ENCODE data around the gene GSE1.

The GSE1 gene

GRCh38 chr16:85567101-85567866, 45.8 kb upstream of the GSE1 start:
- no peak overlapping the region for H3K4me3 ChIP-seq (ENCODE audit: low read length)
- no peak for TF ChIP-seq CTCF (conservative IDR thresholded peaks at IDR 0.05; ENCODE audit: low read depth, low read length)
- no peak for DNase-seq (ENCODE audit: low read depth)

DNA sequence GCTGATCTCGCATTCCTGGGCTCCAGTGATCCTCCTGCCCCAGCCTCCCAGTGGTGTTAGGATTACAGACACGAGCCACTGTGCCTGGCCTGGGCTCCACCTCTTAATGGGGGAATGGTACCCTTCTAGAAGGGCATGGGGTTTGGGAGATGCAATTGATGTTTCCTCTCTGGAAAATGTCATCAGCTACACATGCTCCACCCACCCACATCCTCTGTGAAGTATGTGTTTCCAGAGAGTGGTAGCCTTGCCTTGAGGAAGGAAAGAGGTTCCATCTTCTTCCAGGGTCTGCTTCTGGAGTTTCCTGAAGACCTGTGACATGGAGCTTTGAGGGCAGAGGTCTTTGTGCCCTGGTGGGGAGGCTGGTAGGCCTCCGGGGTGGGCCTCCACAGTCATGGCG, 45.2 kb upstream of the GSE1 start:
- TF ChIP-seq CTCF (conservative IDR thresholded peaks at IDR 0.05; ENCODE audit: low read depth, low read length): no peak
- H3K4me3 ChIP-seq (ENCODE audit: low read length): no peak overlapping the region
- DNase-seq (ENCODE audit: low read depth): no peak

DNA sequence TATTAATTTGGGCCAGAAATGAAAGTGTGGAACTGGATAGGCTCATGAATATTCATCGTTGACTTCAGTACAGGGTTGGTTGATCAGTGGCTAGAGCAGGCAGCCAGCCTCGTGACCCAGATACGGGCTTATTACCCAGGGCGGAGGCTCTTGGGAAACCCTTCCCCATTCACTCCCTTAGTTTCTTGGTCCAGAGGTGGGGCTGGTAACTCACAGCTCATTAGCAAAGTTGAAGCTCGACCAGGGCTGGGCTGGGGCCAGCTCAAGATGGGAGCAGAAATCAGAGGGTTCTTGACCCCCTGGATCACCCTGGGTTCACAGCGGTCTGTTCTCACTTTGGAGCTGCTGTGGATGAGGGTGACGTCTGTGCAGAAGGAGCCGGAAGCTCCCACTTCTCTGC, 44.6 kb upstream of the GSE1 start:
- no peak for TF ChIP-seq CTCF (conservative IDR thresholded peaks at IDR 0.05; ENCODE audit: low read depth, low read length)
- no peak overlapping the region for H3K4me3 ChIP-seq (ENCODE audit: low read length)
- no peak for DNase-seq (ENCODE audit: low read depth)

DNA sequence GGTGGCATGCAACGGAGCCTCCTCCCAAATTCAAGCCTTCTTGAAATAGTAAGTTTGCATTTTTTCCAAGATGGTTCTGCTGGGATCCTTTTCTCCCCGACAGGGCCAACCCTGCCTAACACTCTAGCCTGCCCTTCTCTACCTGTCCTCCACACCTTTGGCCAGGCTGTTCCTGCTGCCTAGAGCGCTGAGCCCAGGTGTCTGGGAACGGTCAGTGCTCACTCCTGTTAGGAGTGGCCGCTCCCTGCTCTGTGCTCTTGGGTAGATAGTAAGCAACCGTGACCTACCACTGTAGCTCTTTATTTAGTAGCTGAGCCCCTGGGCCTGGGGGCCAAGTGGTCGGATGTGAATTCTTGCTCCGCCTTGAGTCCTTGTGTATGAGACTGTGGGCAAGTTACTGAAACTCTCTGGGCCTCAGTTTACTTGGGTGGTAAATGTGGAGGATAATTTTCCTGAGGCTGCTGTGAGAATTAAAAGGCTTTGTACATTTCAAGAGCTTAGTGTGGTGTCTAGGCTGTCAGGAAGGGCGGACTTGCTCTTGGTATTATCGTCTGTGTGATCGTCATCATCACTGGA, 44.0 kb upstream of the GSE1 start:
- TF ChIP-seq CTCF (conservative IDR thresholded peaks at IDR 0.05; ENCODE audit: low read depth, low read length): no peak
- H3K4me3 ChIP-seq (ENCODE audit: low read length): no peak overlapping the region
- DNase-seq (ENCODE audit: low read depth): no peak

DNA sequence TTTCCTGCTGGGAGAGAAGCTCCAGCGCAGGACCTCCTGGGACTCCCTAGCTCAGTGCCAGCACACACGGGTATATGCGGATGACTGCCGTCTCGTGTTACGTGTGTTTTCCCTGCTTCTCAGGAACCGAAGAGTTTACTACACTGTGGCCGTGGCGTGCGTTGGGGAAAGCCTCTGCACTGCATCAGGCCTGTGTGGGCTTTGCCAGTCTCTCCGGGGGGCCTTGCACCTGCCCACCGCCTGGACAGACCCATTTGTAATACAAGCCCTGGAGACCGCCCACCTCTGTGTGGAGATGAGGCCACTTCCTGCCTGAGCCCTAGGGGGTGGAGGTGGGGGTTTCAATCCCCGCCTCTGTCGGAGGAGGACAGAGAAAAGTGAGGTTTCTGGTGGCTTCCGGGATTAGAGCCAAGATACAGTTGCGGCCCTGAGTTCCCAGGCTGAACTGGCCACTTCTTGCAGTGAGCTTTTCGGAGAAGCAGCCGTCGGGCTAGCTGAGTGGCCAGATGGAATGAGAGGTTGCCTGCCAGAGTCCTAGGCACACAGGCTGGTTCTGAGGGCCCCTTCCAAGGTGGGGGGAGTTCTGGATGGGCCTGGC, 43.4 kb upstream of the GSE1 start:
- no peak for TF ChIP-seq CTCF (conservative IDR thresholded peaks at IDR 0.05; ENCODE audit: low read depth, low read length)
- no peak for DNase-seq (ENCODE audit: low read depth)
- H3K4me3 ChIP-seq (ENCODE audit: low read length): no peak overlapping the region

DNA sequence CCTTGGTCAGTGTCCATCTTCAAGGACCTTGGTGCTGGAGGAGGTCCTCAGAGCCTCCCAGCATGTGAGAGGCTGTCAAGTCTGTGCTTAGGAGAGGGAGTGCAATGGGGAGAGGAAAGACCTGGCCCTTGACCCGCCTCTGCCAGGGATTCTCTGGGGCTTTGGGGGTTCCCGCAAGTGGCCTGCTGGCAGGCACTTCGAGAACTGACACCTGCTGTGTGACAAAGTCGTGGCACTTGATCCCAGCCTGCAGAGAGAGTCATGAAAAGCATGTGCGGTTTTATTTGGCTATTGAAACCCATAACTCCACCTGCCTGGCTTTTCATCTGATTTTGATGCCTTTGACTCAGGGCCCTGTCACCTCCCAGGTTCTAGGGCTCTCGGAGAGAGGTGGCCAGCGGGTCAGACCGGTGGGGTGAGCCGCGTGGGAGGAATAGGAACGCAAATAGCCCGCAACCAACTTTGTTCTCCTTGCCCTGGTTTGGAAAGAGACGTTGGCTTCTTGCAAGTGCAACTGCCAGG, 42.8 kb upstream of the GSE1 start:
- no peak overlapping the region for H3K4me3 ChIP-seq (ENCODE audit: low read length)
- no peak for TF ChIP-seq CTCF (conservative IDR thresholded peaks at IDR 0.05; ENCODE audit: low read depth, low read length)
- DNase-seq (ENCODE audit: low read depth): no peak
